RWPE2 (cell line): ENCODE data around the gene MAST2.
"Not testable (repeated sequence)": the region's sequence is repeated elsewhere in the genome, so short reads cannot be mapped to it uniquely, and the experiment has no call there.

Source experiments
- ATAC-seq: fragments of 200-7000 bp; cut with Tn5 transposase; 3 replicates; pipeline ENCODE4 v1.9.1; 2021; ENCODE audit warnings: low read depth
- DNase-seq: peaks from one replicate; pipeline ENCODE4 v3.0.0-alpha.2; 2020; ENCODE audit warnings: low spot score
- H3K27ac ChIP-seq: fragments of 450-650 bp; 2 replicates; pipeline ENCODE4 v1.5.1; 2017; ENCODE audit warnings: mild to moderate bottlenecking; ENCODE audit not compliant: poor library complexity, severe bottlenecking
- H3K27me3 ChIP-seq: fragments of 250-450 bp; sonication (Bioruptor Pico); 2 replicates; pipeline ENCODE4 v1.5.1; 2021; ENCODE audit warnings: mild to moderate bottlenecking, moderate library complexity; ENCODE audit not compliant: insufficient read depth, poor library complexity, severe bottlenecking
- H3K36me3 ChIP-seq: fragments of 250-450 bp; sonication (Bioruptor Pico); 2 replicates; pipeline ENCODE4 v1.5.1; 2020; ENCODE audit warnings: low read depth, mild to moderate bottlenecking, moderate library complexity
- H3K4me1 ChIP-seq: fragments of 250-450 bp; sonication (Bioruptor Pico); 2 replicates; pipeline ENCODE4 v1.5.1; 2021; ENCODE audit warnings: mild to moderate bottlenecking, moderate library complexity; ENCODE audit not compliant: insufficient read depth, poor library complexity, severe bottlenecking
- H3K4me3 ChIP-seq: fragments of 250-450 bp; sonication (Bioruptor Pico); 2 replicates; pipeline ENCODE4 v1.5.1; 2021; ENCODE audit warnings: mild to moderate bottlenecking, moderate library complexity; ENCODE audit not compliant: severe bottlenecking
- H3K9me3 ChIP-seq: fragments of 250-450 bp; sonication (Bioruptor Pico); 2 replicates; pipeline ENCODE4 v1.5.1; 2021; ENCODE audit warnings: mild to moderate bottlenecking, moderate library complexity; ENCODE audit not compliant: severe bottlenecking
- TF ChIP-seq, protein P1 (sequence below): fragments of 450-650 bp; IDR thresholded peaks from one replicate; pipeline ENCODE4 v1.5.1; 2017; ENCODE audit warnings: mild to moderate bottlenecking, moderate library complexity; ENCODE audit not compliant: poor library complexity, severe bottlenecking

The MAST2 gene

DNA sequence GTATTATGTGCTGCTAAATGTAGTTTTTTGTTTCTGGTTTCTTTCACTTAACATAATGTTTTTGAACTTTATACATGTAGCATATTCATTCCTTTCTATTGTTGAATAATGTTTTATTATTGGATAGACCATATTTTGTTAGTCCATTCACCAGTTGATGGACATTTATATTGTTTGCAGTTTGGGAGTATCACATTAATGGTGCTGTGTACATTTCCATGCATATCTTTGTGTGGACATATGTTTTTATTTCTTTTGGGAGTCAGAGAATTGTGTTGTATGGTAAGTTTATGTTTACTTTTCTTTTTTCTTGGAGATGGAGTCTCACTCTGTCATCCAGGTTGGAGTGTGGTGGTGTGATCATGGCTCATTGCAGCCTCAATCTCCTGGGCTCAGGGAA, 134.6 kb downstream of the MAST2 start:
- H3K4me1 ChIP-seq: no peaks in the 10 kb centered on the region
- no peaks in the 10 kb centered on the region for H3K9me3 ChIP-seq
- TF ChIP-seq, protein P1, sequence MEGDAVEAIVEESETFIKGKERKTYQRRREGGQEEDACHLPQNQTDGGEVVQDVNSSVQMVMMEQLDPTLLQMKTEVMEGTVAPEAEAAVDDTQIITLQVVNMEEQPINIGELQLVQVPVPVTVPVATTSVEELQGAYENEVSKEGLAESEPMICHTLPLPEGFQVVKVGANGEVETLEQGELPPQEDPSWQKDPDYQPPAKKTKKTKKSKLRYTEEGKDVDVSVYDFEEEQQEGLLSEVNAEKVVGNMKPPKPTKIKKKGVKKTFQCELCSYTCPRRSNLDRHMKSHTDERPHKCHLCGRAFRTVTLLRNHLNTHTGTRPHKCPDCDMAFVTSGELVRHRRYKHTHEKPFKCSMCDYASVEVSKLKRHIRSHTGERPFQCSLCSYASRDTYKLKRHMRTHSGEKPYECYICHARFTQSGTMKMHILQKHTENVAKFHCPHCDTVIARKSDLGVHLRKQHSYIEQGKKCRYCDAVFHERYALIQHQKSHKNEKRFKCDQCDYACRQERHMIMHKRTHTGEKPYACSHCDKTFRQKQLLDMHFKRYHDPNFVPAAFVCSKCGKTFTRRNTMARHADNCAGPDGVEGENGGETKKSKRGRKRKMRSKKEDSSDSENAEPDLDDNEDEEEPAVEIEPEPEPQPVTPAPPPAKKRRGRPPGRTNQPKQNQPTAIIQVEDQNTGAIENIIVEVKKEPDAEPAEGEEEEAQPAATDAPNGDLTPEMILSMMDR: no peak
- no peaks in the 10 kb centered on the region for H3K27me3 ChIP-seq
- no peaks in the 10 kb centered on the region for H3K36me3 ChIP-seq
- ATAC-seq (no peak), DNase-seq (no peak)
- H3K27ac ChIP-seq: no peak overlapping the region
- no peak overlapping the region for H3K4me3 ChIP-seq

DNA sequence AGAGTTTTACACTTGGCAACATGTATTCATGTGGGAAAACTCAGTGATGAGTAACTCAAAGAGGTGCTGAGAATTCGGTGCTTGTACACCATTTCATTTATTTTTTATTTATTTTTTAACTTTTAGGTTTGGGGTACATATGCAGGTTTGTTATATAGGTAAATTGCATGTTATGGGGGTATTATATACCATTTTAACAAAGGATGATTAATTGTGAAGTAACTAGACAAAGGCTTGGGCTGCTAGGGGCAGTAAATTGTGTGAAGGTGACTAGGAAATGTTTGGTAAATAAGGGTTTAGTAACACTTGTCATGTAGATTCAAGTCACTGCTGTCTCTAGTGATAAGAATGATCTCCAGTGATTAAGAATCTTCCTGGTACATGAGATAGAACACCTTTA, 139.0 kb downstream of the MAST2 start:
- TF ChIP-seq, protein P1: no peak
- Histone ChIP-seq H3K4me3 (no peak overlapping the region), H3K4me1 (peaks cover 12% of the 10 kb centered on the region), H3K36me3 (no peaks in the 10 kb centered on the region), H3K9me3 (no peaks in the 10 kb centered on the region), H3K27ac (no peak overlapping the region), H3K27me3 (no peaks in the 10 kb centered on the region)
- DNase-seq (no peak), ATAC-seq (no peak)

DNA sequence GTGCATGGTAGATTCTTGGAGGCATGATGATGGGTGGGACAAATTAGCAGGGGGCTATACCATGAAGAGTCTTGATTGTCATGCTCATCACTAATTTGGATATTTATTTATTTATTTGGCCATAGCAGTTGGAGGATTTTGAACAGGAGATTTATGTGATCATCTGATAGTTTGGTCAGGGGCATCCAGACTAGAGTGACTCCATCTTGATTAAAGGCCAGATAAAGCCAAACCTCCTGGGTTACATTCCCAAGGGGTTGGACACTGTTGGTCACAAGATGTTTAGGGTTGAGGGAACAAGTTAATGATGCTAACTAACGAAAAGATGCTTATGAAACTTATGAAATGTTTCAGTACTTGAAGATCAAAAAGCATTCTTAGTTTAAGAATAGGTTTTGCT, 139.8 kb downstream of the MAST2 start:
- DNase-seq (no peak), ATAC-seq (no peak)
- no peaks in the 10 kb centered on the region for H3K9me3 ChIP-seq
- no peak overlapping the region for H3K4me3 ChIP-seq
- TF ChIP-seq, protein P1: no peak
- H3K36me3 ChIP-seq: no peaks in the 10 kb centered on the region
- H3K27ac ChIP-seq: no peak overlapping the region
- H3K4me1 ChIP-seq: peaks cover 12% of the 10 kb centered on the region
- H3K27me3 ChIP-seq: no peaks in the 10 kb centered on the region

DNA sequence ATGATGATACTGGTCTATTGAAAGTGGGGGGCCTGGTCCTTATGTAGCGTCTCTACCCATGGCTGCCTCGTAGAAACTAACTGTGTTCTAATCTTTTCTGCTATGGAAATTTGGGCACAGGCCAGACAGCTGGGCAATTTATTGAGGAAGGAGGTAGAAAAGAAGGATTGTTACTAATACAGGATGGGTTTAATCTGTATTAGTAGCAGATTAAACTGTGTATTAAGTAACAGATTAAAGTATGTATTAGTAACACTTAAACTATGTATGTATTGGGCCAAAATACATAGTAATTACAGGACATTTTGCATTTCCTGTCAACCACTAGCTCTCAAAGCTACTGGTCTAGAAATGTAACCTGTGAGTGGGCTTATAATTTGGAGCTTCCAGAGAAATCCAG, 142.0 kb downstream of the MAST2 start:
- H3K4me1 ChIP-seq: peaks cover 12% of the 10 kb centered on the region
- ATAC-seq (peak; percentile 83), DNase-seq (no peak)
- TF ChIP-seq, protein P1: no peak
- H3K36me3 ChIP-seq: no peaks in the 10 kb centered on the region
- no peak overlapping the region for H3K4me3 ChIP-seq
- peak overlapping the region; percentile 53 for H3K27ac ChIP-seq
- no peaks in the 10 kb centered on the region for H3K9me3 ChIP-seq
- H3K27me3 ChIP-seq: no peaks in the 10 kb centered on the region

DNA sequence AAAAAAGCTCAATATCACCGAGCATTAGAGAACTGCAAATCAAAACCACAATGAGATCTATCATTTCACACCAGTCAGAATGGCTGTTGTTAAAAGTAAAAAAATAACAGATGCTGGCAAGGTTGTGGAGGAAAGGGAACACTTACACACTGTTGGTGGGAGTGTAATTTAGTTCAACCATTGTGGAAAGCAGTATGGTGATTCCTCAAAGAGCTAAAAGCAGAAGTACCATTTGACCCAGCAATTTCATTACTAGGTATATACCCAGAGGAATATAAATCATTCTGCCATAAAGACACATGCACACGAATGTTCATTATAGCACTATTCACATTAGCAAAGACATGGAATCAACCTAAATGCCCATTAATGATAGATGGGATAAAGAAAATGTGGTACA, 146.1 kb downstream of the MAST2 start:
- not testable (repeated sequence) for H3K27me3 ChIP-seq, H3K27ac ChIP-seq, DNase-seq, H3K9me3 ChIP-seq, ATAC-seq, H3K36me3 ChIP-seq, H3K4me3 ChIP-seq
- H3K4me1 ChIP-seq: peaks cover 38% of the 10 kb centered on the region
